CD4-positive, alpha-beta memory T cell (primary cell): ENCODE measurements around the gene TRABD2B. TPM values are rescaled to one million over a fixed set of nuclear protein-coding genes. Genes with fewer than 3 reads are reported as not detected.

ENCODE experiments used
- CTCF ChIA-PET: fragments of 350-600 bp; sonication (Branson Sonifier 250); formaldehyde crosslinking; loops from one replicate; lab custom pipeline; 2021; ENCODE audit warnings: inconsistent platforms; ENCODE audit not compliant: partially characterized antibody; lab: Charles Lee
- POLR2A ChIA-PET: fragments of 350-600 bp; sonication (Branson Sonifier 250); formaldehyde crosslinking; loops from one replicate; lab custom pipeline; 2021; ENCODE audit not compliant: partially characterized antibody; lab: Charles Lee
- DNase-seq, 5 donors: peaks; one replicate each; pipeline versions ENCODE4 v3.0.0 to v3.0.0-alpha.2; 2020 to 2022; ENCODE audit warnings: mixed read lengths in 1 of 5
- H3K27ac ChIP-seq: one replicate; pipeline ENCODE4 v1.7.0; 2013; ENCODE audit warnings: low read depth, low read length
- H3K27me3 ChIP-seq: 2 replicates; pipeline ENCODE4 v1.7.0; 2013; ENCODE audit warnings: mild to moderate bottlenecking, low read length, moderate library complexity; ENCODE audit not compliant: insufficient read depth
- H3K36me3 ChIP-seq: 2 replicates; pipeline ENCODE4 v1.7.0; 2013; ENCODE audit warnings: mild to moderate bottlenecking, low read length, moderate library complexity; ENCODE audit not compliant: insufficient read depth
- H3K4me1 ChIP-seq: 2 replicates; pipeline ENCODE4 v1.7.0; 2013; ENCODE audit warnings: mild to moderate bottlenecking, low read length, moderate library complexity; ENCODE audit not compliant: insufficient read depth
- H3K4me3 ChIP-seq, 2 donors: one replicate each; pipeline ENCODE4 v1.7.0; 2013; ENCODE audit warnings: low read length in 2 of 2, mild to moderate bottlenecking in 1 of 2
- H3K9me3 ChIP-seq, 2 donors: one replicate each; pipeline ENCODE4 v1.7.0; 2013; ENCODE audit warnings: low read length in 2 of 2, control low read depth in 1 of 2; ENCODE audit not compliant: control insufficient read depth in 1 of 2
- H3K27ac Mint-ChIP-seq, 7 donors: one replicate each; pipeline ENCODE4 v1.8.0; 2020 to 2021; ENCODE audit warnings: mixed read lengths in 7 of 7, mild to moderate bottlenecking in 6 of 7, inconsistent platforms in 3 of 7, moderate library complexity in 3 of 7
- H3K27me3 Mint-ChIP-seq, 2 donors: one replicate each; pipeline ENCODE4 v1.8.0; 2020 to 2021; ENCODE audit warnings: mixed read lengths in 2 of 2
- H3K36me3 Mint-ChIP-seq, 2 donors: one replicate each; pipeline ENCODE4 v1.8.0; 2020 to 2021; ENCODE audit warnings: mixed read lengths in 2 of 2, inconsistent platforms in 1 of 2, mild to moderate bottlenecking in 1 of 2
- H3K4me1 Mint-ChIP-seq, 4 donors: one replicate each; pipeline ENCODE4 v1.8.0; 2020 to 2021; ENCODE audit warnings: mixed read lengths in 4 of 4, mild to moderate bottlenecking in 1 of 4
- H3K4me3 Mint-ChIP-seq, 8 donors: one replicate each; pipeline ENCODE4 v1.8.0; 2020 to 2021; ENCODE audit warnings: mixed read lengths in 8 of 8, mild to moderate bottlenecking in 7 of 8, moderate library complexity in 6 of 8, inconsistent platforms in 3 of 8
- H3K9me3 Mint-ChIP-seq, 8 donors: one replicate each; pipeline ENCODE4 v1.8.0; 2020 to 2021; ENCODE audit warnings: mixed read lengths in 8 of 8, mild to moderate bottlenecking in 5 of 8, inconsistent platforms in 3 of 8, moderate library complexity in 1 of 8
- intact Hi-C: fragments of 100-400 bp; cut with micrococcal nuclease; formaldehyde crosslinking; loops from one replicate; pipeline ENCODE4 v1.15.1; 2023
- polyA plus RNA-seq, 2 donors: library from polyadenylated mRNA; unstranded; fragments of 300-500 nt; fragmentation: Illumina TruSeq; gene quantifications; one replicate each; pipeline ENCODE4 v1.2.3, GENCODE V29; 2021
- total RNA-seq, 2 experiments: library from RNA; stranded (reverse); gene quantifications; one replicate each; pipeline ENCODE4 v1.2.3, GENCODE V29; 2021

TRABD2B gene
- total and polyA plus RNA-seq, 4 experiments from 2014 or later, result not detected

GRCh38 chr1:47992720-47993415, 4.3 kb downstream of the TRABD2B start:
- H3K27me3 Mint-ChIP-seq, result peaks cover 32% of the 10 kb centered on the region in 2 donors
- H3K4me3 ChIP-seq, result no peak overlapping the region
- H3K4me1 Mint-ChIP-seq, result peaks cover 0 to 6% (median 3%) of the 10 kb centered on the region in 4 donors
- H3K9me3 ChIP-seq, result no peaks in the 10 kb centered on the region
- peaks cover 3% of the 10 kb centered on the region for H3K27me3 ChIP-seq
- POLR2A ChIA-PET, result no interaction called here
- H3K4me1 ChIP-seq, result no peaks in the 10 kb centered on the region
- H3K36me3 Mint-ChIP-seq, result no peaks in the 10 kb centered on the region
- no peak overlapping the region for H3K27ac ChIP-seq
- peaks cover 0 to 1% (median 0%) of the 10 kb centered on the region in 8 donors for H3K9me3 Mint-ChIP-seq
- DNase-seq, result no peak
- CTCF ChIA-PET, result no interaction called here
- no peaks in the 10 kb centered on the region for H3K36me3 ChIP-seq
- no peak overlapping the region for H3K27ac Mint-ChIP-seq
- intact Hi-C loops, result no loop called here
- no peak overlapping the region for H3K4me3 Mint-ChIP-seq

GRCh38 chr1:47991673-47992072, 5.5 kb downstream of the TRABD2B start:
- no peak for DNase-seq
- Mint-ChIP-seq H3K36me3 (no peaks in the 10 kb centered on the region), H3K4me1 (peaks cover 0 to 6% (median 1%) of the 10 kb centered on the region in 4 donors), H3K4me3 (no peak overlapping the region), H3K27me3 (peaks cover 29 to 30% of the 10 kb centered on the region in 2 donors), H3K9me3 (peaks cover 0 to 1% (median 0%) of the 10 kb centered on the region in 8 donors), H3K27ac (no peak overlapping the region)
- POLR2A ChIA-PET, result no interaction called here
- no peak overlapping the region for H3K4me3 ChIP-seq
- no peaks in the 10 kb centered on the region for H3K27me3 ChIP-seq
- H3K36me3 ChIP-seq, result no peaks in the 10 kb centered on the region
- intact Hi-C loops, result no loop called here
- no peaks in the 10 kb centered on the region for H3K4me1 ChIP-seq
- CTCF ChIA-PET, result interaction anchor here (0.9 kb wide), 1 partner anchor 18 kb away, joined by 3 read pairs; no protein-coding TSS in a partner anchor
- no peak overlapping the region for H3K27ac ChIP-seq
- H3K9me3 ChIP-seq, result no peaks in the 10 kb centered on the region

- no peak overlapping the region for H3K27ac Mint-ChIP-seq
- H3K36me3 ChIP-seq, result no peaks in the 10 kb centered on the region
- no peaks in the 10 kb centered on the region for H3K4me1 ChIP-seq
- CTCF ChIA-PET, result interaction anchor here (0.9 kb wide), 1 partner anchor 18 kb away, joined by 3 read pairs; no protein-coding TSS in a partner anchor
- no peaks in the 10 kb centered on the region for H3K9me3 ChIP-seq
- H3K4me3 Mint-ChIP-seq, result no peak overlapping the region
- H3K36me3 Mint-ChIP-seq, result no peaks in the 10 kb centered on the region
- no peak for DNase-seq
- H3K27me3 Mint-ChIP-seq, result peaks cover 32 to 33% of the 10 kb centered on the region in 2 donors
- H3K4me3 ChIP-seq, result no peak overlapping the region
- POLR2A ChIA-PET, result no interaction called here
- intact Hi-C loops, result no loop called here
- peaks cover 0 to 1% (median 0%) of the 10 kb centered on the region in 8 donors for H3K9me3 Mint-ChIP-seq
- no peaks in the 10 kb centered on the region for H3K27me3 ChIP-seq
- no peak overlapping the region for H3K27ac ChIP-seq
- H3K4me1 Mint-ChIP-seq, result peaks cover 0 to 4% (median under 1%) of the 10 kb centered on the region in 4 donors
Observed at GRCh38 chr1:47991187-47991586, 6.0 kb downstream of the TRABD2B start.

DNA sequence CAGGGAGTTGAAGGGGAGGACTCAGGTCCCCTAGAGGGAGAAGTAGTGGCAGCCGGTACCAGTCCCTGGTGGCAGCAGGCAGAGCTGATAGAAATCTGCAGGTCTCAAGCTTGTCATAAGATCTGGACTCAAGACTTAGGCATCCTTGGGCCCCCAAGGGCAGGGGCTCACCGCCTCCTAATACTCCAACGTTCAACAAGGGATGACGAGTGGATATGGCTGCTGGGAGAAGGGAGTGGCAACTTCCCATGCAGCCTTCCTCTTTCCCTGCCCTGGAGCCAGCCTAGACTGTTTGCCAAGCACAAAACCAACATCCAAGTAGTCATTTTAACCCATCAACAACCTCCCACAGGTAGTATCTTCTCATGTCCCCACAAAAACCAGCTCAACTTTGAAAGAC, 6.9 kb downstream of the TRABD2B start:
- POLR2A ChIA-PET, result no interaction called here
- H3K9me3 ChIP-seq, result no peaks in the 10 kb centered on the region
- H3K27ac Mint-ChIP-seq, result no peak overlapping the region
- H3K4me3 ChIP-seq, result no peak overlapping the region
- peaks cover 0 to 1% (median 0%) of the 10 kb centered on the region in 8 donors for H3K9me3 Mint-ChIP-seq
- H3K36me3 Mint-ChIP-seq, result no peaks in the 10 kb centered on the region
- H3K27me3 ChIP-seq, result no peaks in the 10 kb centered on the region
- no peaks in the 10 kb centered on the region for H3K4me1 ChIP-seq
- no peak for DNase-seq
- CTCF ChIA-PET, result interaction anchor here (3.5 kb wide), 1 partner anchor 8 kb away, joined by 11 read pairs; the partner anchor contains the start of gene TRABD2B
- no peaks in the 10 kb centered on the region for H3K36me3 ChIP-seq
- H3K27me3 Mint-ChIP-seq, result peaks cover 26 to 30% of the 10 kb centered on the region in 2 donors
- no peak overlapping the region for H3K4me3 Mint-ChIP-seq
- intact Hi-C loops, result no loop called here
- H3K4me1 Mint-ChIP-seq, result no peaks in the 10 kb centered on the region
- no peak overlapping the region for H3K27ac ChIP-seq

- H3K27me3 Mint-ChIP-seq, result peaks cover 23 to 32% of the 10 kb centered on the region in 2 donors
- POLR2A ChIA-PET, result no interaction called here
- H3K36me3 Mint-ChIP-seq, result no peaks in the 10 kb centered on the region
- H3K9me3 ChIP-seq, result no peaks in the 10 kb centered on the region
- no peak overlapping the region for H3K4me3 ChIP-seq
- no peak overlapping the region for H3K27ac ChIP-seq
- no peaks in the 10 kb centered on the region for H3K4me1 ChIP-seq
- H3K9me3 Mint-ChIP-seq, result no peaks in the 10 kb centered on the region
- H3K27me3 ChIP-seq, result no peaks in the 10 kb centered on the region
- H3K4me3 Mint-ChIP-seq, result no peak overlapping the region
- no peaks in the 10 kb centered on the region for H3K36me3 ChIP-seq
- no peak overlapping the region for H3K27ac Mint-ChIP-seq
- CTCF ChIA-PET, result interaction anchor here (3.5 kb wide), 1 partner anchor 10 kb away, joined by 11 read pairs; the partner anchor contains the start of gene TRABD2B
- intact Hi-C loops, result no loop called here
- DNase-seq, result no peak
- peaks cover 0 to 4% (median 1%) of the 10 kb centered on the region in 4 donors for H3K4me1 Mint-ChIP-seq
Observed at GRCh38 chr1:47987601-47988000, 9.6 kb downstream of the TRABD2B start.

GRCh38 chr1:47986761-47987200, 10.4 kb downstream of the TRABD2B start:
- no peak overlapping the region for H3K4me3 Mint-ChIP-seq
- H3K36me3 Mint-ChIP-seq, result no peaks in the 10 kb centered on the region
- no peaks in the 10 kb centered on the region for H3K27me3 ChIP-seq
- no peak overlapping the region for H3K27ac Mint-ChIP-seq
- H3K4me1 Mint-ChIP-seq, result peaks cover 0 to 4% (median 1%) of the 10 kb centered on the region in 4 donors
- ChIA-PET POLR2A (no interaction called here), CTCF (interaction anchor here (1.0 kb wide), 1 partner anchor 11 kb away, joined by 3 read pairs; no protein-coding TSS in a partner anchor)
- no peaks in the 10 kb centered on the region for H3K9me3 ChIP-seq
- no peak overlapping the region for H3K27ac ChIP-seq
- no peaks in the 10 kb centered on the region for H3K9me3 Mint-ChIP-seq
- intact Hi-C loops, result no loop called here
- no peak overlapping the region for H3K4me3 ChIP-seq
- no peaks in the 10 kb centered on the region for H3K36me3 ChIP-seq
- DNase-seq, result no peak
- H3K27me3 Mint-ChIP-seq, result peaks cover 19 to 34% of the 10 kb centered on the region in 2 donors
- no peaks in the 10 kb centered on the region for H3K4me1 ChIP-seq

DNA sequence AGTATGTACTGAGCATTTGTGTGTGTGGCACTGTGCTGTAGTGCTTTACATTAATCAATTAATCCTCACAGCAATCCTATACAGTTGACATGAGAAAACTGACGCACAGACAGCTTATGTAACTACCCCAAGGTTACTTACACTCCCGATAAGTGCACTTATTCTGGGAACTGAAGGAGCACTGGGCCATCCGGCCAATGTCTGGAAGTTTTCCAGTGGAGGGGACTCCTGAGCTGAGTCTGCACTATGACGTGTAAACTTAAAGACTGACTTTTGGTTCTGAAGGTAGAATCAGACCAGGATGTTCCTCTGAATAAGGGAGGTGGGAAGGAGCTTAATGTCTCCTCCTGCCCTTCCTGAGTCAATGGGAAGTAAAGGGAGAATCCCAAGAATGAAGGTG, 12.2 kb downstream of the TRABD2B start:
- Histone ChIP-seq H3K4me3 (no peak overlapping the region), H3K4me1 (no peaks in the 10 kb centered on the region), H3K27me3 (no peaks in the 10 kb centered on the region), H3K9me3 (no peaks in the 10 kb centered on the region), H3K36me3 (no peaks in the 10 kb centered on the region), H3K27ac (no peak overlapping the region)
- ChIA-PET POLR2A (no interaction called here), CTCF (interaction anchor here (1.4 kb wide), 1 partner anchor 13 kb away, joined by 3 read pairs; no protein-coding TSS in a partner anchor)
- peaks cover 19 to 37% of the 10 kb centered on the region in 2 donors for H3K27me3 Mint-ChIP-seq
- intact Hi-C loops, result no loop called here
- H3K36me3 Mint-ChIP-seq, result no peaks in the 10 kb centered on the region
- no peak overlapping the region for H3K27ac Mint-ChIP-seq
- peaks cover 0 to 4% (median 1%) of the 10 kb centered on the region in 4 donors for H3K4me1 Mint-ChIP-seq
- no peak for DNase-seq
- H3K9me3 Mint-ChIP-seq, result no peaks in the 10 kb centered on the region
- no peak overlapping the region for H3K4me3 Mint-ChIP-seq
